H9 (cell line): ENCODE measurements around the gene TENM3. TPM values are rescaled to one million over a fixed set of nuclear protein-coding genes. Genes with fewer than 3 reads are reported as not detected.

ENCODE experiments used
- DNase-seq: peaks from one replicate; pipeline ENCODE4 v3.0.0-alpha.2; 2017
- H2AFZ ChIP-seq: one replicate; pipeline ENCODE4 v1.6.1; 2013; ENCODE audit warnings: mild to moderate bottlenecking, low read length, control low read depth, moderate library complexity
- H2AK5ac ChIP-seq: 2 replicates; pipeline ENCODE4 v1.6.1; 2013; ENCODE audit warnings: low read length, control low read depth, mixed read lengths; ENCODE audit not compliant: insufficient read length
- H2BK120ac ChIP-seq: one replicate; pipeline ENCODE4 v1.6.1; 2013; ENCODE audit warnings: low read depth, mild to moderate bottlenecking, low read length, control low read depth, inconsistent platforms; ENCODE audit not compliant: poor library complexity, severe bottlenecking
- H2BK12ac ChIP-seq: 2 replicates; pipeline ENCODE4 v1.6.1; 2013; ENCODE audit warnings: low read length, control low read depth, mixed read lengths, low read depth; ENCODE audit not compliant: insufficient read length
- H2BK15ac ChIP-seq: 2 replicates; pipeline ENCODE4 v1.6.1; 2013; ENCODE audit warnings: low read depth, low read length, control low read depth
- H2BK20ac ChIP-seq: one replicate; pipeline ENCODE4 v1.6.1; 2013; ENCODE audit warnings: low read depth, mild to moderate bottlenecking, low read length, control low read depth, inconsistent platforms; ENCODE audit not compliant: poor library complexity, severe bottlenecking
- H2BK5ac ChIP-seq: 2 replicates; pipeline ENCODE4 v1.6.1; 2013; ENCODE audit warnings: low read length, control low read depth, mixed read lengths; ENCODE audit not compliant: insufficient read length
- H3K14ac ChIP-seq: 2 replicates; pipeline ENCODE4 v1.6.1; 2013; ENCODE audit warnings: low read length, control low read depth; ENCODE audit not compliant: insufficient read depth
- H3K18ac ChIP-seq: 2 replicates; pipeline ENCODE4 v1.6.1; 2013; ENCODE audit warnings: low read depth, mild to moderate bottlenecking, mixed read lengths, low read length, control low read depth; ENCODE audit not compliant: insufficient read length
- H3K23ac ChIP-seq: 2 replicates; pipeline ENCODE4 v1.6.1; 2013; ENCODE audit warnings: low read length, control low read depth, mixed read lengths, low read depth; ENCODE audit not compliant: insufficient read length
- H3K23me2 ChIP-seq: 2 replicates; pipeline ENCODE4 v1.6.1; 2013; ENCODE audit warnings: low read depth, mild to moderate bottlenecking, mixed read lengths, low read length, control low read depth; ENCODE audit not compliant: insufficient read length, poor library complexity, severe bottlenecking
- H3K27ac ChIP-seq: 2 replicates; pipeline ENCODE4 v1.5.1; 2013; ENCODE audit warnings: low read length, control low read depth, mixed read lengths, low read depth; ENCODE audit not compliant: insufficient read length
- H3K27me3 ChIP-seq: 2 replicates; pipeline ENCODE4 v1.6.1; 2013; ENCODE audit warnings: low read length, control low read depth, inconsistent platforms; ENCODE audit not compliant: insufficient read depth
- H3K4ac ChIP-seq: 2 replicates; pipeline ENCODE4 v1.6.1; 2013; ENCODE audit warnings: low read depth, mild to moderate bottlenecking, control low read depth, inconsistent platforms, low read length, moderate library complexity
- H3K4me1 ChIP-seq: 2 replicates; pipeline ENCODE4 v1.6.1; 2013; ENCODE audit warnings: low read length, control low read depth, inconsistent platforms; ENCODE audit not compliant: insufficient read depth
- H3K4me2 ChIP-seq: 2 replicates; pipeline ENCODE4 v1.6.1; 2013; ENCODE audit warnings: low read length, control low read depth, mixed read lengths; ENCODE audit not compliant: insufficient read length, insufficient read depth
- H3K56ac ChIP-seq: 2 replicates; pipeline ENCODE4 v1.6.1; 2013; ENCODE audit warnings: low read depth, mild to moderate bottlenecking, mixed read lengths, low read length, control low read depth; ENCODE audit not compliant: insufficient read length
- H3K79me1 ChIP-seq: 2 replicates; pipeline ENCODE4 v1.6.1; 2013; ENCODE audit warnings: low read depth, mild to moderate bottlenecking, moderate library complexity, low read length, control low read depth, inconsistent platforms; ENCODE audit not compliant: insufficient read depth, poor library complexity, severe bottlenecking
- H3K79me2 ChIP-seq: 2 replicates; pipeline ENCODE4 v1.6.1; 2013; ENCODE audit warnings: low read length, control low read depth, inconsistent platforms; ENCODE audit not compliant: insufficient read depth
- H3K9ac ChIP-seq: 2 replicates; pipeline ENCODE4 v1.6.1; 2013; ENCODE audit warnings: low read length, control low read depth, mixed read lengths; ENCODE audit not compliant: insufficient read length; ENCODE audit errors: extremely low read depth
- H3K9me3 ChIP-seq: one replicate; pipeline ENCODE4 v1.6.1; 2013; ENCODE audit warnings: low read depth, low read length, inconsistent platforms; ENCODE audit not compliant: control insufficient read depth
- H3T11ph ChIP-seq: one replicate; pipeline ENCODE4 v1.6.1; 2013; ENCODE audit warnings: mild to moderate bottlenecking, low read length, control low read depth, inconsistent platforms
- H4K20me1 ChIP-seq: one replicate; pipeline ENCODE4 v1.6.1; 2013; ENCODE audit not compliant: control insufficient read depth, insufficient read length, insufficient read depth
- H4K5ac ChIP-seq: 2 replicates; pipeline ENCODE4 v1.6.1; 2013; ENCODE audit warnings: low read depth, mild to moderate bottlenecking, mixed read lengths, low read length, control low read depth; ENCODE audit not compliant: insufficient read length
- H4K8ac ChIP-seq: replicated peaks from 2 replicates; pipeline ENCODE4 v1.6.1; 2013; ENCODE audit warnings: low read length, control low read depth, mixed read lengths, low read depth; ENCODE audit not compliant: insufficient read length
- H4K91ac ChIP-seq: 2 replicates; pipeline ENCODE4 v1.6.1; 2013; ENCODE audit warnings: low read depth, mild to moderate bottlenecking, moderate library complexity, mixed read lengths, low read length, control low read depth; ENCODE audit not compliant: insufficient read length
- H3K27ac Mint-ChIP-seq, 3 experiments: 2 replicates in 2 of 3; 3 replicates in 1 of 3; pipeline ENCODE4 v1.8.0; 2020 to 2021; ENCODE audit warnings: mixed read lengths in 3 of 3, mild to moderate bottlenecking in 1 of 3, moderate library complexity in 1 of 3
- H3K27me3 Mint-ChIP-seq: 2 replicates; pipeline ENCODE4 v1.8.0; 2021; ENCODE audit warnings: low read depth, mild to moderate bottlenecking, moderate library complexity, mixed read lengths
- H3K36me3 Mint-ChIP-seq, 3 experiments: 2 replicates in 2 of 3; 3 replicates in 1 of 3; pipeline ENCODE4 v1.8.0; 2020 to 2021; ENCODE audit warnings: low read depth in 3 of 3, mixed read lengths in 3 of 3; ENCODE audit not compliant: insufficient read depth in 1 of 3
- H3K4me1 Mint-ChIP-seq, 2 experiments: 2 replicates each; pipeline ENCODE4 v1.8.0; 2020; ENCODE audit warnings: mixed read lengths in 2 of 2
- H3K4me3 Mint-ChIP-seq, 2 experiments: 2 replicates in 1 of 2; 3 replicates in 1 of 2; pipeline ENCODE4 v1.8.0; 2020 to 2021; ENCODE audit warnings: mild to moderate bottlenecking in 2 of 2, mixed read lengths in 2 of 2, moderate library complexity in 1 of 2
- H3K9me3 Mint-ChIP-seq, 2 experiments: 2 replicates in 1 of 2; 3 replicates in 1 of 2; pipeline ENCODE4 v1.8.0; 2020; ENCODE audit warnings: mild to moderate bottlenecking in 2 of 2, mixed read lengths in 2 of 2, moderate library complexity in 1 of 2
- CTCF ChIP-seq: fragments of 200-600 bp; sonication (generic); conservative IDR thresholded peaks from 3 replicates; pipeline ENCODE4 v1.8.0; 2021; ENCODE audit warnings: antibody characterized with exemption, mild to moderate bottlenecking
- WGBS: extraction: QIAGEN DNeasy Blood & Tissue Kit; methylation state at CpG from one replicate; pipeline ENCODE4 v1.1.7; 2013; ENCODE audit warnings: missing lambda C conversion rate, low lambda C conversion rate, mixed read lengths; ENCODE audit not compliant: insufficient read length; ENCODE audit errors: extremely low coverage; 5-methylcytosine and 5-hydroxymethylcytosine counted together
- total RNA-seq: library from RNA; stranded (reverse); gene quantifications from 2 replicates; pipeline ENCODE4 v1.2.1, GENCODE V29; 2021

TENM3 gene
- total RNA-seq, 1 experiment from 2014 or later = 49.6 TPM

GRCh38 chr4:182255441-182256190 is 12.4 kb downstream of the TENM3 start:
- peaks cover 5% of the 10 kb centered on the region in 2 experiments; a peak in 3 of 5 replicates for H3K9me3 Mint-ChIP-seq
- Histone ChIP-seq H4K20me1 (no peaks in the 10 kb centered on the region), H3K27me3 (no peaks in the 10 kb centered on the region), H3K4ac (no peak overlapping the region), H4K91ac (no peak overlapping the region), H2AFZ (no peak overlapping the region), H3K4me2 (no peak overlapping the region), H2BK5ac (no peak overlapping the region), H2BK20ac (no peak overlapping the region), H3K23ac (no peak overlapping the region), H3K79me2 (no peaks in the 10 kb centered on the region), H3K4me1 (peaks cover 8% of the 10 kb centered on the region), H2AK5ac (no peak overlapping the region), H3K27ac (no peak overlapping the region), H3K18ac (no peak overlapping the region), H2BK12ac (no peak overlapping the region), H3K9me3 (no peaks in the 10 kb centered on the region), H3K79me1 (no peaks in the 10 kb centered on the region), H3T11ph (no peak overlapping the region), H4K8ac (no peak overlapping the region), H3K14ac (no peak overlapping the region), H4K5ac (no peak overlapping the region), H2BK15ac (no peak overlapping the region), H3K23me2 (no peaks in the 10 kb centered on the region), H3K56ac (no peak overlapping the region), H2BK120ac (no peak overlapping the region), H3K9ac (no peak overlapping the region)
- WGBS = no CpG with 5 or more reads among the region's 8 CpGs
- H3K27ac Mint-ChIP-seq = peak overlapping the region in 2 of 3 experiments; percentile 0 to 31; a peak in 1 of 7 replicates
- H3K4me1 Mint-ChIP-seq = peaks cover 69 to 80% of the 10 kb centered on the region in 2 experiments
- TF ChIP-seq CTCF = no peak
- no peak for DNase-seq
- no peaks in the 10 kb centered on the region for H3K27me3 Mint-ChIP-seq
- no peak overlapping the region for H3K4me3 Mint-ChIP-seq
- peaks cover 5 to 6% (median 5%) of the 10 kb centered on the region in 3 experiments for H3K36me3 Mint-ChIP-seq
